Neural crest cell (in vitro differentiated cells): Measurements from ENCODE around the gene PRAMEF12. TPM values are rescaled to one million over a fixed set of nuclear protein-coding genes. Genes with fewer than 3 reads are reported as not detected.
"Not testable (repeated sequence)": the region's sequence is repeated elsewhere in the genome, so short reads cannot be mapped to it uniquely, and the experiment has no call there.

Source experiments
- DNase-seq: peaks from one replicate; pipeline ENCODE4 v3.0.0; 2021; ENCODE audit warnings: low read depth, mixed read lengths, low spot score
- H3K27ac Mint-ChIP-seq: one replicate; pipeline ENCODE4 v1.8.0; 2021; ENCODE audit warnings: mild to moderate bottlenecking, mixed read lengths; ENCODE audit not compliant: unreplicated experiment
- H3K27me3 Mint-ChIP-seq: 2 replicates; pipeline ENCODE4 v1.8.0; 2021; ENCODE audit warnings: low read depth, mild to moderate bottlenecking, mixed read lengths
- H3K36me3 Mint-ChIP-seq: 2 replicates; pipeline ENCODE4 v1.8.0; 2021; ENCODE audit warnings: low read depth, mild to moderate bottlenecking, mixed read lengths
- H3K4me1 Mint-ChIP-seq: 2 replicates; pipeline ENCODE4 v1.8.0; 2021; ENCODE audit warnings: mixed read lengths
- H3K4me3 Mint-ChIP-seq: one replicate; pipeline ENCODE4 v1.8.0; 2021; ENCODE audit warnings: mild to moderate bottlenecking, mixed read lengths
- H3K9me3 Mint-ChIP-seq: 2 replicates; pipeline ENCODE4 v1.8.0; 2021; ENCODE audit warnings: mixed read lengths
- CTCF ChIP-seq: fragments of 200-600 bp; sonication (generic); conservative IDR thresholded peaks from 2 replicates; pipeline ENCODE4 v1.5.0; 2021; ENCODE audit warnings: antibody characterized with exemption, mild to moderate bottlenecking
- long read RNA-seq: library from polyadenylated mRNA; unstranded; transcript quantifications from one replicate; pipeline ENCODE4 v2.0.0, GENCODE V29; 2020
- total RNA-seq: library from RNA; stranded (reverse); gene quantifications from 2 replicates; pipeline ENCODE4 v1.2.1, GENCODE V29; 2021

PRAMEF12 gene
- total RNA-seq: not detected in 2 replicates
- long read RNA-seq: 0 reads

GRCh38 chr1:12773438-12773837 is at the start of gene PRAMEF12:
TSS of gene PRAMEF12 (plus strand) at chr1:12773738. CDS start at chr1:12774868, 1,130 bp downstream.
- Mint-ChIP-seq H3K9me3 (no peaks in the 10 kb centered on the region), H3K27me3 (peaks cover 28% of the 10 kb centered on the region), H3K4me1 (no peaks in the 10 kb centered on the region), H3K36me3 (no peaks in the 10 kb centered on the region), H3K4me3 (no peak within 1 kb of the TSS), H3K27ac (no peak within 1 kb of the TSS)
- TF ChIP-seq CTCF: no peak
- DNase-seq: no peak

- no peak overlapping the region for H3K27ac Mint-ChIP-seq
- DNase-seq: no peak
- peaks cover 19% of the 10 kb centered on the region for H3K27me3 Mint-ChIP-seq
- H3K4me1 Mint-ChIP-seq: no peaks in the 10 kb centered on the region
- peaks cover 7% of the 10 kb centered on the region for H3K9me3 Mint-ChIP-seq
- no peaks in the 10 kb centered on the region for H3K36me3 Mint-ChIP-seq
- no peak overlapping the region for H3K4me3 Mint-ChIP-seq
- no peak for TF ChIP-seq CTCF
Measured at GRCh38 chr1:12728391-12728790, 45.1 kb upstream of the PRAMEF12 start.

- H3K4me1 Mint-ChIP-seq: no peaks in the 10 kb centered on the region
- no peaks in the 10 kb centered on the region for H3K36me3 Mint-ChIP-seq
- peaks cover 7% of the 10 kb centered on the region for H3K9me3 Mint-ChIP-seq
- peaks cover 35% of the 10 kb centered on the region for H3K27me3 Mint-ChIP-seq
- H3K27ac Mint-ChIP-seq: no peak overlapping the region
- no peak for DNase-seq
- TF ChIP-seq CTCF: no peak
- no peak overlapping the region for H3K4me3 Mint-ChIP-seq
Measured at GRCh38 chr1:12730156-12730555, 43.4 kb upstream of the PRAMEF12 start.

GRCh38 chr1:12731084-12731483 is 42.5 kb upstream of the PRAMEF12 start:
- H3K4me1 Mint-ChIP-seq, H3K27ac Mint-ChIP-seq, DNase-seq, H3K36me3 Mint-ChIP-seq, H3K9me3 Mint-ChIP-seq, H3K4me3 Mint-ChIP-seq: not testable (repeated sequence)
- peaks cover 39% of the 10 kb centered on the region for H3K27me3 Mint-ChIP-seq

GRCh38 chr1:12734651-12735050 is 38.9 kb upstream of the PRAMEF12 start:
- no peak for DNase-seq
- Mint-ChIP-seq H3K4me1 (no peaks in the 10 kb centered on the region), H3K4me3 (no peak overlapping the region), H3K9me3 (peaks cover 7% of the 10 kb centered on the region), H3K36me3 (no peaks in the 10 kb centered on the region), H3K27me3 (peaks cover 59% of the 10 kb centered on the region), H3K27ac (no peak overlapping the region)
- no peak for TF ChIP-seq CTCF

GRCh38 chr1:12738934-12739333 is 34.6 kb upstream of the PRAMEF12 start:
- peaks cover 35% of the 10 kb centered on the region for H3K27me3 Mint-ChIP-seq
- no peak for DNase-seq
- no peaks in the 10 kb centered on the region for H3K36me3 Mint-ChIP-seq
- TF ChIP-seq CTCF: no peak
- H3K9me3 Mint-ChIP-seq: no peaks in the 10 kb centered on the region
- H3K4me3 Mint-ChIP-seq: no peak overlapping the region
- no peaks in the 10 kb centered on the region for H3K4me1 Mint-ChIP-seq
- H3K27ac Mint-ChIP-seq: no peak overlapping the region
